GM19463 (cell line): ENCODE data around the gene ANP32A.
"Not testable (repeated sequence)": the region's sequence is repeated elsewhere in the genome, so short reads cannot be mapped to it uniquely, and the experiment has no call there.

Source experiments
- ATAC-seq: cut with Tn5 transposase; IDR thresholded peaks from one replicate; pipeline ENCODE4 v1.9.1; 2021; ENCODE audit warnings: mild to moderate bottlenecking, moderate library complexity; ENCODE audit not compliant: unreplicated experiment

Gene ANP32A

GRCh38 chr15:68820295-68821189 lies at the start of gene ANP32A:
ANP32A (minus strand) TSS chr15:68820895; CDS start chr15:68820751, 144 bp downstream.
- ATAC-seq: peak; percentile 65

- no peak for ATAC-seq
Observed at GRCh38 chr15:68868296-68868695, 47.6 kb upstream of the ANP32A start.

DNA sequence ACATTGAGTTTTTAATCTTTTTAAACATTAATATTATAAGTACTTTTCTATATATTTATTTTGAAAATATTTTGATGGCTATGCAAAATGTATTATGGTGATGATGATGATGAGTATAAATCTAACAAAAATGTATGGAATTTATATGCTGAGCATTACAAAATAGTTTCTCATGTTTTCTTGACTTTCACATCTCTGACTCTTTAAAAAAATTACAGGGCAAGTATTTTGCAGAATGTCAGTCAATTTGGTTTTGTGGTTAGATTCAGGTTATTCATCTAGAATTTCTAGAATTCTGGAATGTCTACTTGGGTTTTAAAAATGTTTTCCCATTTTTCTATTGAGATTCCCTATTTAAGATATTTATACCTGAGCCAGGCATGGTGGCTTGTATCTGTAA lies 41.7 kb upstream of the ANP32A start:
- no peak for ATAC-seq

GRCh38 chr15:68858666-68859065 lies 38.0 kb upstream of the ANP32A start:
- not testable (repeated sequence) for ATAC-seq

DNA sequence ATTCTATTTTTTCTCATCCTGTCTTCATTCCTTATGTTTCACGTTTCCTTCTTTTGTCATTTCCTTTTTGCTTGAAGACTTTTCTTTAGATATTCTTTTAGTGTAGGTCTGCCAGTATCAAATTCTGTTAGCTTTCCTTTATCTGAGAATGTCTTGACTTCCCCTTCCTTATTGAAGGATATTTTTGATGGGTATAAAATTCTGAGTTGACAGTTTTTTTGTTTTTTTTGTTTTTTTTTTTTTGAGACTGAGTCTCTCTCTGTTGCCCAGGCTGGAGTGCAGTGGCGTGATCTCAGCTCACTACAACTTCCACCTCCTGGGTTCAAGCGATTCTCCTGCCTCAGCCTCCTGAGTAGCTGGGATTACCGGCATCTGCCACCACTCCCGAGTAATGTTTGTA lies 36.7 kb upstream of the ANP32A start:
- ATAC-seq: not testable (repeated sequence)

DNA sequence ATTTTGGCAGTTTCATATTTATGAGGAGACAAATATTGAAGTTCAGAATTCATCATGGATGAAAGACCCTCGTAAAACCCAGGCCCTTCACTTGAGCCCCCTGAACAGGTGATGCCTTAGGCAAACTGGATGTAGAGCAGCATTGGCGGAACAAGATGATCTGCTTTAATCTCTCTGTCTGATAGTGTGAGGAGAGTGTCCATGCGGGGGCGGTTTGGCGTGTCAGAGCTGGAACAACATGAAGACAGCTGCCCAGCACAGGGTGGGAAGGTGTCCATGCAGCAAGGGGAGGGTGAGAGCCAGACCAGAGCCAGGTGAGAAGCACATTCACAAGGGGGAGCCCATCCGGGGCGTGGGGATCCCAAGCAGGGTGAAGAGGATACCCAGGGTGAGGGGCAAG lies 31.8 kb upstream of the ANP32A start:
- ATAC-seq: no peak

DNA sequence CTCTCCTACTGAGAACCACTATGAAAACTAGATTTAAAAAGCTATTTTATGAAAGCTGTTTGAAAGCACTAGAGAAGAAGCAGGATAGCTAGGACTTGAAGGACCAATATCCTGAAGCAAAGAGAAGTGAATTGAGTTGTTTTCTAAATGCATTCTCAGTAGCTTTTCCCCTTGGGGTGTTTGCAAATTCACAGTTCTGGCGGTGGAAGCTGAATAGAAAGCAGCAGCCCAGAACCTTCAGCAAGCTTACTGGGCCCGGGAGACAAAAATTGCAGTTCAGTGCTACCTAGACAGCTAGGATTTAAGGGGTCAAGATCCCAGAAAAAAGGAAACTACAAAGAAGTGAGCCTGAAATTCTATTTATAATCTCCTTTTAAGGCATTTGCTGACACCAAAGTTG lies 31.3 kb upstream of the ANP32A start:
- ATAC-seq: no peak

- ATAC-seq: no peak
Observed at GRCh38 chr15:68849497-68849896, 28.8 kb upstream of the ANP32A start.

GRCh38 chr15:68846851-68847439 lies 26.2 kb upstream of the ANP32A start:
- no peak for ATAC-seq

- no peak for ATAC-seq
Observed at GRCh38 chr15:68844856-68845550, 24.3 kb upstream of the ANP32A start.

DNA sequence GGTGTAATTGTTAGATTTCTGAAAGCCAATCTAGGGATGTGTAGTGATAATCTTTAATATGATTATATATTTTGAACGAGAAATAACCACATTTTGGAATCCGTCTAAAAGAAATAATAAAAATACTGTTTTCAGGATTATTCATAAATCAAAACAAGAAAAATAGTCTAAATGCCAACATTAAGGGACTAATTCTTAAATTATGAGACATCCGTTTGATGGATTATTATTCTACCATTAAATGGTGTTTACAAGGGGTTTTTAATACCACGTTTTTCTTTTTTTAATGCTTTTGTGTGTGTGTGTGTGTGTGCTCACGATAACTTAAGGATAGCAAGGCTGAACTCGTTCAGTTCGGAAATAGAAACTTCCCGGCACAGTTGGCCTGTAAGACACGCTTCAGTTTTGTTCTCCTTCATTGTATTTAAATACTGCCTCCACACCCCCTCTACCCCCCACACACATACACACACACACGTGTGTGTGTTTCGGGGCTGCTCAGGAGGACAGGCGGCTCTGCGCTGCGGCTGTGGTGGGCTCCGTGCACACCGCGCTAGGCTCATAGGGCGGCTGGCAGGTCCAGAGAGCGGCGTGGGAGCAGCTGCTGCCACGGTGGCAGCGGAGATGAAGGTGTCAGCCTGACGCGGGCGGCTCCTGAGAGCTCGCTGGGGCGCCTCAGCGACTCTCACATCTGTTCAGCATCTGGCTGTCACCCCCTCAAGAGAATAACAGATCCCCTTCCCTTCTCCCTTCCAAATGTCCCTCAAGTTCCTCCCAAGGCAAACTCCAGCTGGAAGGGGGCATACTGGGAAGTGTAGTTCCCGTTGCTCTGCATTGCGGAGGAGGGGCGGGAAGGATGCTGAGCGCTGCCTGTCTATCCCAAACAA lies 23.0 kb upstream of the ANP32A start:
- ATAC-seq: no peak

GRCh38 chr15:68842958-68843357 lies 22.3 kb upstream of the ANP32A start:
- ATAC-seq: no peak

- ATAC-seq: no peak
Observed at GRCh38 chr15:68834346-68834745, 13.7 kb upstream of the ANP32A start.

DNA sequence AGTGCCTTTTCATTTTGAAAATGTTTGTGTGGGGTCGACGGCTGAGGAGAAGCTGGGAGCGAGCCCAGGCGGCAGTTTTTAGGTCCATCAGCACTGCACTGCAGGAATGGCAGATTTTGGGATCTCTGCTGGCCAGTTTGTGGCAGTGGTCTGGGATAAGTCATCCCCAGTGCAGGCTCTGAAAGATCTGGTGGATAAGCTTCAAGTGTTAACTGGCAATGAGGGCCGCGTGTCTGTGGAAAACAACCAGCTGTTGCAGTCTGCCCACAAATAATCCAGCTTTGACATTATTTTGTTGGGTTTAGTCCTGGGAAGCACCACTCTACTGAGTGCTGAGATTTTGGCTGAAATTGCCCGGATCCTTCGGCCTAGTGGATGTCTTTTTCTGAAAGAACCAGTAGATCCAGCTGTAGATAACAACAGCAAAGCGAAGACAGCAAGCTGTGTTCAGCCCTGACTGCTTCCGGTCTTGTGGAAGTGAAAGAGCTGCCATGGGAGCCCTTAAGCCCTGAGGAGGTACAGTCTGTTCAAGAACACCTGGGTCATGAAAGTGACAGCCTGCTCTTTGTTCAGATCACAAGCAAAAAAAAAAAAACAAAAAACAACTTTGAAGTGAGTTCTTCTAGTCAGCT lies 13.1 kb upstream of the ANP32A start:
- ATAC-seq: no peak

DNA sequence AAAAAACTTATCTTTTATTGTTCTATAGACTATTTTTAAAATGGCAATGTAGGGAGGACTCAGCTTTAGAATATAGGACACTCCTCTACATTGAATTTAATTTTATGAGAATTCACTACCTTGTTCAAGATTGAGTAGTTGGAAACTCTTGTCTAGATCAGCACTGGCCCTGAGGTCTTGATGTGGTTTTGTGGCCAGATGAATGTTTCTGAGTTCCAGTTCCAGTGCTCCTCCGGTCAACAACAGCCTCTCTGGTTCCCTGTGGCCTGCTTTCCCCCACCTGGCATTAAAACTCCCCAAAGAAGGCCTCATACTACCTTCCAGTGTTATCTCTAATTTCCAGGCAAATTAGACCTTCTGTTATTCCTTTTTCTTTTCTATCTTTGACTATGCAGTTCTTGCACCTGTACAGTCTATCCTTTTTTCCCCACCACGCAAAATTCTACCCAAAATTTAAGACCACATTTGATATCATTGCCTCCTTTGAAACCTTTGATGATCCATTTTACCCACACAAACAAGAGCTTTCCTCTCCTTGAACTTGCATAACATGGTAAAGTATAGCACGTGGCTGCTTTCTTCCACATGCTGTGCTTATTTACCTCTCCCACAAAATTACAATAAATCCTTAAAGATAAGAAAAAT lies 9.6 kb upstream of the ANP32A start:
- ATAC-seq: no peak

DNA sequence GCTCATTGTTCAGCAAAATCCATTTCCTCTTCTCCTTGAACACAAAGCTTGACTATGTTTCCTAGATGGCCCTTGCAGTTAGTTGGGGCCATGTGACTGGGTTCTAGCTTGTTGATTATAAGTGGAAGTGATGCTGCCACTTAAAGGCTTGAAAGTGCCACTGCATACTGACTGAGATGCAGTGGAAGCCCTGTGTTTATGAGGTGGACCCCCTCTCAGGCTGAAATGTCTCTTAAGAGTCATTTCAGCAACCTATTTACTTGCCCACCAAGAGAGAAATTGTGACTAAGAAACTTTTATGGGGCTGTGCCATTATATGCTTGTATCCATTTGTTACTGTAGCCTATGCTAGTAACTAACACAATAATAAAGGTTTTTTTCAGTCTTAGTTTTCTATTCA lies 8.4 kb upstream of the ANP32A start:
- peak; percentile 57 for ATAC-seq

DNA sequence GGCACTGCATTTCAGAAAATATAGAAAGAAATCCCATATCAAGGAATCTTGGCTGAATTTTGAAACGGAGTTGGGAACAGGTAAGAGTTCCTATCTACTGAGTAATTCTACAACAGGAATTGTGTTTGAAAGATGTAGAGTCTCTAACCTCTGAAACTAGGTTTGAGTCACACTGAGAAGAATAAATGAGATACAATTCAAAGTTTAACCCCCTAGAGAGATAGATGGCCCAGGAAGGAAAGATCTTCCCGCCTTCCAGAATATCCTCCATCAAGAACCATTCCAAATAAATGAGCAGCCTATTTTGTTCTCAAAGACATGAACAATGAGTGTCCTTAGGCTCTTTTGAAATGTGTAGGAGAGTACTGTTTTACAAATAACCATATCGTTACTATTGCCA lies 2.9 kb upstream of the ANP32A start:
- ATAC-seq: no peak

DNA sequence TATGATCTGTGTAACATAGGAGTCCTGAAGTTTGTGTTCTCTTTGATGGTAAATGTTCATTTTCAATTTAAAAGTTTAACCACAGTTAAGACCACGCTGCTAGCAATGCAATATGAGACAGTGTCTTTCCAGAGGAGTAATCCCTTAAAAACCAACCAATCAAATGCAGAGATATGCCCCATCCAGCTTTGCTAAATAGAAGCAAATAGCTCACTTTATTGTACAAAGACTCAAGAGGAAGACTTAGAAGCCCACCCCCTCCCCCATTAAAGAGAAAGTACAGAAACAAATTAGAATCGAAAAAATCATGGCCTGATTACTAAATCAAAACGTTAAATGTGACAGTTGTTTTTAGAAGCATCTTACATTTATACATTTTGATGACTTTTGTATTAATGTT lies 2.1 kb upstream of the ANP32A start:
- ATAC-seq: no peak

DNA sequence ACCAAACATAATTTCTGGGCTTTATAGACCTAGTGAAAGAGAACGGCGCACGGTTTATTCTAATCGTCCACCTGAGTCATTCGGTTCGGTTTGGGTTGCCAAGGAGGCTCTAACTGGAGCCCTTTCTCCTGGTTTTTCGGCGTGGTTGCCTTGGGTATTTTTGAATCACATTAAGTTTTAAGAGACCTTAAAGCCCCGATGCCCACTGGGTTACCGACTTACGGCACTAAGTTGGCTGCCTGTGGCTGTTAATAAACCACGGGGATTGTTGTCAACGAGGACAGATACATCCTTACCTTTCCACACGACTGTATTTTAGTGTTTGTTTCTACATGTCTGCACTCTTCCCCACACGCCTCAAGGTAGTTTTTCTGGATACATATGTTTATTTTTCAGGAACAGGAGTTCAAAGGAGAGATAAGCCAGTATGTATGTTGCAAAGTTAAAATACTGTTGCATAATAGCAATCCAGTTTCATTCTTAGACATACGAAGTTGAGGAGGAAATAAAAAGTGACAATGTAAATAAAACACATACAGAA lies 1.2 kb upstream of the ANP32A start:
- no peak for ATAC-seq
